GM19099 (cell line): Measurements from ENCODE around the gene SLC2A2.

ENCODE experiments used
- POLR2A ChIP-seq: IDR thresholded peaks from 3 replicates; pipeline ENCODE4 v1.6.1; 2011; ENCODE audit warnings: low read depth; ENCODE audit not compliant: insufficient read length; ENCODE audit errors: extremely low read depth

The SLC2A2 gene

DNA sequence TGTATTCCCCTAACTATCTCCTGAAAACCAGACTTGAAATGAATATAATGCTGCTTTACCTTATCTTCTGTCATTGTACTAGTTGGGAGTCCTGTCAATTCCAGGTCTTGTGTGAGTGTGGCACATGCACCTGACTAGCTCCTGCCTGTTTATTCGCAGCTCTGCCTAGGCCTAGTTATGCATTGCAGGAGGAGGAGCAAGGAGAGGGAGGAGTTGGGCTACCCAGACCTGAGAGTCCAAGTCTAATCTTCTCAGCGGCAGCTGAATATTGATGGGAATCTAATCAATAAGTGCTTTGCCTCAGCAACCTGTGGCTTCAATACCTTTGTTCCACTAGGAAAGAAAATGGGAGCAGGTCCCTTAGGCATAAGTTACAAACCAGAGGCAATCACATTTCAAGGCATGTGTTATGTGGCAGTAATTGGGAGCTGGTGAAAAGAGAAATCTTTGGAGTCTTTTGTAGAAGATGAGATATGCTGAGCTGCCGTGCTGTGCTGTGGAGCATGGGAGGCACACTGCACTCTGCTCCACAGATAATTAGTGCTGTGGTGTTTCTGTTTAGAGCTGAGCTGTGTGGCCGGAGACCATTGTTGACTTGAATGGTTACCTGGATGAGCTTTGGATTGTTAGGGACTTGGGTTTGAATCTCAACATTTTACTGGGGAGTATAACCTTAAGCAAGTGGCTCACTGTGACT lies at the start of gene SLC2A2:
Gene SLC2A2 (minus strand): TSS at position 124 of the 697 bp plus-strand sequence. CDS start 50 bp downstream, at position 74.
- TF ChIP-seq POLR2A = no peak

DNA sequence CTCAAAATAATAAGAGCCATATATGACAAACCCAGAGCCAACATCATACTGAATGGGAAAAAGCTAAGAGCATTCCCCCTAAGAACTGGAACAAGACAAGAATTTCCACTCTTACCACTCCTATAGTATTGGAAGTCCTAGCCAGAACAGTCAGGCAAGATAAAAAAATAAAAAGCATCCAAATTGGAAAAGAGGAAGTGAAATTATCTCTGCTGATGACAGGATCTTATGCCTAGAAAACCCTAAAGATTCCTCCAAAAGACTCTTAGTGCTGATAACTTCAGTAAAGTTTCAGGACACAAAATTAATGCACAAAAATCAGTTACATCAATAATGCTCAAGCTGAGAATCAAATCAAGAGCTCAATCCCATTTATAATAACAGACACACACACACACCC lies 45.9 kb upstream of the SLC2A2 start:
- TF ChIP-seq POLR2A = no peak

DNA sequence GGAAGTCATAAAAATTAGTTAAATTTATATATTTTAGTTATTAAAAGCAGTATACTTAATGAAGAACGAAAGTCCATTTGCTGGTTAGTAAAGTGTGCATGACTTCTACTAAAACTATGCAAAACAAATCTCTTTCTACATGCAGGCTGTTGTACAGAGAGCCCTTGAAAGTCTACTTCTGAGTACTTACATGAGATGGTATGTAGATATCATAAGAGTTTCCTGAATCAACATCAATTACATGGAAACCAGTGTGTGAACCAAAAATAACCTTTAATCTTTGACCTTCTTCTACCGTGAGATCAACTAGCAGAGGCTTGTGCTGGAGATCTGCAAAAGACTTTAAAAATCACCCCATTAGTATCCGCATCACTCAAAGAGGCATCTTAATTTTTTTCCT lies 42.1 kb upstream of the SLC2A2 start:
- no peak for TF ChIP-seq POLR2A

DNA sequence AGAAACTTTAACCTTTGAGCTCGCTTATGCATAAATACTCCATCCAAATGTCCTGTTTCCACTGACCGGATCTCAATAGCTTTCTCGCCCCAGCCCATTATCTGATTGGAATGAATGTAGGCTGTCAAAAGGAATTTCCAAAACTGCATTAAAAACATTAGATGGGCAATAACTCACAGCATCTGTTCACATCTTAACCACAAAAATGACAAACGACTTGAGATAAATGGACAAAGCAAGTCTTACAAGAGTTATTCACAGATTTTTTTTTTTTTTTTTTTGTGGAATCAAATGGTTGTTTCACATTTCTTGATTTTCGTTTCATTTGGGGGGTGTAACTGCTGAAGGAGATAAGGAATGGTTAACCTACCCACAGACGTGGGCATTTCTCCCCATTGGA lies 39.7 kb upstream of the SLC2A2 start:
- no peak for TF ChIP-seq POLR2A

DNA sequence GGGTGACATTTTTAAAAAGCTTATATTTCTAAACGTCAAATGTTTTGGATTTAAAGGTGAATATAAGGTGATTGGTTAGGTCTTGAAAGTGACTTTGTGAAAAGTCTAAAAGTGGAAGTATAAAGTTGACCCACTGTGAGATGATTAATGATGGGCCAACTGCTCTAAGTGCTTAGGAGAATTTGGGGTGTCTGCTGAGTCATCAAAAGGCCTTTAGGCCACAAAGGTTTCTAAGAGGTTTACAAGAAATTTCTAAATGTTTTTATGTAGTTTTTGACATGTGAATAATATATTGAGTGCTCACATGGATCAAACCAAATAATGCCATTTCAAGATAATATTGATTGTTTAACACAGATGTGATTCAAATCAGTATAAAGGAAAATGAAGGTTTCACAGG lies 39.2 kb upstream of the SLC2A2 start:
- TF ChIP-seq POLR2A = no peak

DNA sequence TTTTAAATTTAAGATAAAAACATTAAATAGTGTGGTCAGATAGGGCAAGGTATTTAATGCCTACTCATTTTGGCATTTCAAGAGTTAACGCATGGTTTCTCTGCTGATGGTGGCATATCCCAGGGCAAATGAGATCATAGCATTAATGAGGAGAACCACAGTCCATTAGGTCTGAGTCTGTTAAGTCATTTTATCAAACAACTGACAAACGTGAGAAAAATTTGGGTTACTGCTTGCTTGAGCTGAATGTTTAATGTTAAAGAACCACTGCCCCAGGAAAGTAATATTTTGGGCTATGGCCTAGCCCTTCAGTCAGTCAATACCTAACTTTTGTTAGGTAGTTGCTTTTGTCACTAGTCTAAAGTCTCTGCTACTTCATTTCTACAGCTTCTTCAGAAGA lies 37.9 kb upstream of the SLC2A2 start:
- no peak for TF ChIP-seq POLR2A

DNA sequence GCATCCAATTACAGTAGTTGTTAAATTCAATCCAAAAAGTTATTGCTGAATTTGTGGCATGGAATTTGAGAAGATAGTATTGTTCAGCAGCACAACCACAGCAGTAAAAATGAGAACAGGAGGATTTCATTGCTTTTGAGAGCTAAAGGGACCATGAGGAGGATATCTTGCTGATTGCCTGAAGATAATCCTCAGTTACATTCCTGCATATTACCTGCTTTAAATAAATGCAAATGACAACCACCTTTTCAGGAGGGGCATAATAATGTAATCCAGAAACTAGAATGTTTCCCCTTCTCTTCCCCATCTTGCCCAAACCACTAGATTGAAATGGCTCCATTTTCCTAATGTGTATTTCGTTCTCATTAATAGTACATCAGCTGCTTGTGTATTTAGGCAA lies 35.2 kb upstream of the SLC2A2 start:
- no peak for TF ChIP-seq POLR2A

DNA sequence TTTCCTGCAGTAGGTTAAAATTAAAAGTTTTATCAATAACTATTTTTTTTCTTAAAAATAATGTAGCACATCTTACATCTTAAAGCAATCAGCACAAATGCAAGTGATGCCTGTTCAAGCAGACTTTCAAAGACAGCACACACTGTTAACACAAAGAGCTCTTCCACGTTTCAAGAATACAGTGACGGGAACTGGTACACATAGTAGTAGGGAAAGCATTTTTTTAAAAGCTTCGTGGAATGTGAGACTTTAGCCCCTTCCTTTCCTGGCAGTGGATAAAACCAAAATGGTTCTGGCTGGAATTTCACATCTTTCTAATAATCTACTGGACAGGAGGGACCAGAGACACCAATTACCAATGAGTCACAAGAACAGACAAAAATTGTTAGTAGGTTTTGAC lies 33.5 kb upstream of the SLC2A2 start:
- no peak for TF ChIP-seq POLR2A

DNA sequence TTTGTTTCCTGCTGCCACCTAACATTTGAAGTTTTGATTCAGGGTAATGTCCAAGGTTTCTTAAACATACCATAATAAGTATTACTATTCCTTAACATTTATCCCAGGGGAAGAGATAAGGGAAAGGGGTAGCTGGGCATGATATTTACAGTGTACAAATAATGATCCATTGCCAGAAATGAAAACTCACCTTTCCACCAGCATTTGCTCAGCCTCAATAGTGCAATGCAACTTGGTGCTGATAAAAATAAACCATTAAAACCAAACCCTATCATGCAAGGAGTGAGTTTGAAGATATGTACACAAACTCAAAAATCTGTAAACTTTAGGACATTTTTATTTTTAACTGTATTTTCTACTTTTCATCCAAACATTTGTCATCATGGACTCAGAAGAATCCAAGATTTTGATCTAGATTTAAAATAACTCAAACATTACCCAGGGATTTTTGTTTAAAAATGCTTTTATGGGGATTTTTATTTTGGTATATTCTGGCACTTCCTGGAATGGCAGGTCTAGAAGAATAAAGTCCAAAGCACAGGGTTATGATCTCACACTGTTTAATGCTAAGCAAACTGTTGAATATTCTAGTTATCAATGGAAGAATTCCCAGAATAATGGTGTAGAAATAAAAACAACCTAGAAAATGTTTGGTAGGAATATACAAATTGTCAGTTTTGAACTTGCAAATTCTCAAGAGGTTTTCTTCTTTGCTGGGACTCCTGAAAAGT lies 32.5 kb upstream of the SLC2A2 start:
- TF ChIP-seq POLR2A = no peak

DNA sequence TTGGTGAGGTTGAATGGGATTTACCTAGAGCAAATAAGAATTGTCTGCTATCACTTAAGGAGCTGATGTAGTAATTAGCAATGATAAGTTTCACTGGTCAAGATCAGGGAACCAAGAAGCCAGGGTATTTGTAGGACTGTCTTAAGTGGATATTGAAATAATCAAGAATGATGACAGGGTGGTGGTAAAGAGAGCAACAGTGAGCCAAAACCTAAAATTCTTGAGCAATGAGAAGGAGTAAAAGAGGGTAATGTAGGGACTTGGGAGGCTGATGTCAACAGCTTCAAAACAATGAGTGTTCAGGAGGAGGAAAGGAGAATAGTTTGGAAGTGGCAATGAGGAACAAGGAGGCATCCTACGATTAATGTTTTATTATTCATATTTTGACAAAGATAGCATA lies 31.5 kb upstream of the SLC2A2 start:
- no peak for TF ChIP-seq POLR2A

DNA sequence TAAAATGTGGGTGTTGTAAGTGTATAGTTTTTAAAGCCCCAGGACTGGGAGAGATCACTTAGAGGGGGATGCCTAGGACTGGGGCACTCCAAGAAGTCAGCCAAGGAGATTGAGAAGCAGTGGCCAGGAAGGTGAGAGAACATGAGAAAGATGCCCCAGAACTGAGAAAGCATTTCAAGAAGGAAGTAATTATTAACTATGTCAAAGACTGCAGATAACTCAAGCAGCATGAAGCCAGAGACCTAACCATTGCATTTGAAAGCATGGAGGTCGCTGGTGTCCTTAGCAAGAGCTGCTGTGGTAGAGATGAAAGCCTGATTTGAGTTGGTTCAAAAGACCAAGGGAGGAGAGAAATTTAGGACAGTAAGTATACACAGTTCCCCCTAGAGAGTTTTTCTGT lies 30.6 kb upstream of the SLC2A2 start:
- TF ChIP-seq POLR2A = no peak

DNA sequence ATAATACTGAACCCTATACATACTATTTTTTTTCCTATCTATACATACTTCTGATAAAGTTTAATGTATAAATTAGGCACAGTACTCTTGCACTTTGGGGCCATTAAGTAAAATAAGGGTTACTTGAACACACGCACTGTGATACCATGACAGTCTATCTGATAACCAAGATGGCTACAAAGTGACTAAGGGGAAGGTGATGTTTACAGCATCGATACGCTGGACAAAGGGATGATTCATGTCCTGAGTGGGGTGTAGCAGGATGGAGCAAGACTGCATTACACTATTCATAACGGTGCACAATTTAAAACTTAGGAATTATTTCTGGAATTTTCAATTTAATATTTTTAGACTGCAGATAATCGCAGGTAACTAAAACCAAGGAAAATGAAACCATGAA lies 30.0 kb upstream of the SLC2A2 start:
- no peak for TF ChIP-seq POLR2A

DNA sequence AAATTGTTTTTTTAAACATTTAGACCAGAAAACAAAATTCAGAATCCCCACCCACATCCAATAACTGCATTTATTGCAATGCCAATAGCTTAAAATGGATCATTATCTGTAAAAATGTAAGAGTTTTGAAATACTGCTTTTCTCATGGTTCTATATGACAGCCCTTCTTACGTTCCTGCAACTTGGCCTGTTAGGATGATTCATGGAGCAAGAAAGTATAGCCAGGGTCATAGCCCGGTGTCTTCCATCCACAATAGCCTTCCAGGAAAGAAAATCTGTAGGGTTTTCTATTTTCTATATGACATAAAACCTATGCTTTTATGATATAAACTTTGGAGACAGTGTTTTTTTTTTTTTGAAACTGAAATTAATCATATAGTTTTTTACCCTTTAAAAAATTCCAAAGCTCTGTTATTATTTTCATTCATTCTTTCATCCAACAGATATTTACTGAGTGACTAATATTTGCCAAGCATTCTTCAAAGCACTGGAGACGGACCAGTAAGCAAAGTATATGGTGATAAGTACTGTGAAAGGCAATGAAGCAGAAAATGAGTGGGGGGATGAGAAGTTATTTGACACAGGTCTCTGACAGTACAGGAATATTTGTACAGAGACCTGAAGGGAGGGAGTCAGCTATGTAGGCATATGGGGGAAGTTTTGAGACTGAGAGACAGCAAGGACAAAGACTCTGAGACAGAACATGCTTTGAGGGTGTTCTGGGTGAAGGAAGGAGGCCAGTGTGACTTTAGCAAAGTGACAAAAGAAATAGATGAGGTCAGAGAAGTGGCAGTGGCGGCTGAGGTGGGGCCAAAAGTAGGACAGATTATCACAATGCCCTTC lies 29.0 kb upstream of the SLC2A2 start:
- TF ChIP-seq POLR2A = no peak

DNA sequence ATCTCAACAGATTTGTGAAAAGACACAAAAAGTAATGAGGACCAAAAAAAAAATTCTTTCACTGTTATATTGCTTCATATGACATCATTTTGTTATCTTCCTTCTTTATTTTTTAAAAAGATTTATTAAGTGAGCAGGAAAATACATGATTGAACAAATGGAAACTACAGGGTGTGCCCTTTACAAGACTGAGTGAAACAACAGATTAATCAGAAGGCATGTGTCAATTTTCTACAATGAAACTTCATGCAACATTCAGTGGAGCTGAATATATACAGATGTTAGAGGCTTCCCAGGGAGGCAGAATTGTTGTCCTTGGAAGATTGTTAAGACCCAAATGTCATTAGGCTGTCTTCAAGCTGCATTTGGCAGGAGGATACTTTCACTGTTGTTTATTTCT lies 28.4 kb upstream of the SLC2A2 start:
- TF ChIP-seq POLR2A = no peak

DNA sequence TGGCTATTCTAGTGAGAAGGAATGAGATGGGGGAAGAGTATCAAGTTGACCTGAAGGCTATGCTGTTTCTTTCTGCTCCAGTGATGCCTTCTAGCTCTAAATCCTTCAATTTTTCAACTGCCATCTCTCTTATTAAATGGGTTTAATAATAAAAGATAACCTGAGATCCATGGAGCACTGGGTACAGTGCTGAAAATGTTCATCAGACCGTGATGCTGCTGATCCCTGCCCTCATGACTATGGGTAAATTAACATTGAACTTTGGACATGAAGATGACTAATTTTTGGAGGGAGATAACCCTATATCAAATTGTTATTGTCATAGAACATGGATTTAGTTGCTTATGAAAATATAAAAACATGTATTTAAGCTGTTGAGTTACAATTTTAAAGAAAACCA lies 27.7 kb upstream of the SLC2A2 start:
- TF ChIP-seq POLR2A = no peak
